OCI-LY1 (cell line): ENCODE results near the gene COIL.

Source experiments
- EZH2 ChIP-seq: fragments of 200-600 bp; sonication (generic), shearing (Covaris generic); IDR thresholded peaks from 2 replicates; pipeline ENCODE4 v1.8.0; 2017; ENCODE audit warnings: borderline replicate concordance, mixed run types, mild to moderate bottlenecking, antibody characterized with exemption, low read length, moderate library complexity, mixed read lengths
- TF ChIP-seq, protein P1 (sequence below): fragments of 200-600 bp; sonication (generic), shearing (Covaris generic); IDR thresholded peaks from 2 replicates; pipeline ENCODE4 v1.5.1; 2017; ENCODE audit warnings: mild to moderate bottlenecking, antibody characterized with exemption, low read length, moderate library complexity, mixed read lengths

DNA sequence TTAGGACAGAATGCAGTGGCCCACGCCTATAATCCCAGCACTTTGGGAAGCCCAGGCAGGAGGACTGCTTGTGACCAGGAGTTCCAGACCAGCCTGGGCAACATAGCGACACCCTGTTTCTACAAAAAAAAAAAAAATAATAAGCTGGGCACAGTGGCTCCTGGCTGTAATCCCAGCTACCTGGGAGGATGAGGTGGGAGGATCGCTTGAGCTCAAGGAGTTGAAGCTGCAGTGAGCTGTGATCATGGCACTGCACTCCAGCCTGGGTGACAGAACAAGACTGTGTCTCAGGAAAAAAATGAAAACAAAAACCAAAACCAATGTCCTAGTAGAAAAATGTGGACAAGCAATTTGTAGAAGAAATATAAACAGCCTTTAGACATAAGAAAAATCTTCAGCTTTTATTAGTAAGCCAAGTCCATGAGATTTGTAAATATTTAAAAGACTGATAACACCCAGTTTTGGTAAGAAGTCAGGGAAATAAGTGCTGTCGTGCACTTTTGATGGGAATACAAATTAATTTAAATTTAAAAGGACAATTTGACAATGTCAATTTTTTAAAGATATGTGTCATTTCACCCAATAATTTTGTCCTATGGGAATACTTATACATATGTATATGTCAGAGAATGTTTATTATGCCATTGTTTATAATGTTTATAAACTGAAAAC, 28.2 kb upstream of the COIL start:
- TF ChIP-seq, protein P1, sequence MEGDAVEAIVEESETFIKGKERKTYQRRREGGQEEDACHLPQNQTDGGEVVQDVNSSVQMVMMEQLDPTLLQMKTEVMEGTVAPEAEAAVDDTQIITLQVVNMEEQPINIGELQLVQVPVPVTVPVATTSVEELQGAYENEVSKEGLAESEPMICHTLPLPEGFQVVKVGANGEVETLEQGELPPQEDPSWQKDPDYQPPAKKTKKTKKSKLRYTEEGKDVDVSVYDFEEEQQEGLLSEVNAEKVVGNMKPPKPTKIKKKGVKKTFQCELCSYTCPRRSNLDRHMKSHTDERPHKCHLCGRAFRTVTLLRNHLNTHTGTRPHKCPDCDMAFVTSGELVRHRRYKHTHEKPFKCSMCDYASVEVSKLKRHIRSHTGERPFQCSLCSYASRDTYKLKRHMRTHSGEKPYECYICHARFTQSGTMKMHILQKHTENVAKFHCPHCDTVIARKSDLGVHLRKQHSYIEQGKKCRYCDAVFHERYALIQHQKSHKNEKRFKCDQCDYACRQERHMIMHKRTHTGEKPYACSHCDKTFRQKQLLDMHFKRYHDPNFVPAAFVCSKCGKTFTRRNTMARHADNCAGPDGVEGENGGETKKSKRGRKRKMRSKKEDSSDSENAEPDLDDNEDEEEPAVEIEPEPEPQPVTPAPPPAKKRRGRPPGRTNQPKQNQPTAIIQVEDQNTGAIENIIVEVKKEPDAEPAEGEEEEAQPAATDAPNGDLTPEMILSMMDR: no peak
- TF ChIP-seq EZH2: no peak
